ENCODE measurements around the gene SEMA3G.

SEMA3G gene

GRCh38 chr3:52393959-52394670, 50.8 kb downstream of the SEMA3G start:
- DNase-seq = no peak

- DNase-seq = no peak
Measured at GRCh38 chr3:52393131-52393807, 51.6 kb downstream of the SEMA3G start.

GRCh38 chr3:52392216-52392930, 52.5 kb downstream of the SEMA3G start:
- DNase-seq = no peak

- DNase-seq = no peak
Measured at GRCh38 chr3:52391096-52391495, 53.8 kb downstream of the SEMA3G start.

- DNase-seq = no peak
Measured at GRCh38 chr3:52388933-52389332, 56.0 kb downstream of the SEMA3G start.

- DNase-seq = no peak
Measured at GRCh38 chr3:52388348-52388821, 56.5 kb downstream of the SEMA3G start.

GRCh38 chr3:52387481-52387880, 57.4 kb downstream of the SEMA3G start:
- DNase-seq = no peak

GRCh38 chr3:52385157-52385556, 59.7 kb downstream of the SEMA3G start:
- DNase-seq = no peak

- DNase-seq = no peak
Measured at GRCh38 chr3:52384019-52384761, 60.7 kb downstream of the SEMA3G start.

- no peak for DNase-seq
Measured at GRCh38 chr3:52383446-52383845, 61.5 kb downstream of the SEMA3G start.
